GM23338 (cell line): Measurements from ENCODE around the gene RAB29. TPM values are rescaled to one million over a fixed set of nuclear protein-coding genes. Genes with fewer than 3 reads are reported as not detected.

Source experiments
- ATAC-seq: fragments of 200-7000 bp; cut with Tn5 transposase; 3 replicates; pipeline ENCODE4 v1.9.1; 2020
- DNase-seq: peaks from one replicate; pipeline ENCODE4 v3.0.0-alpha.2; 2015; ENCODE audit warnings: low spot score
- H2AFZ ChIP-seq: fragments of 200-600 bp; sonication (generic); 2 replicates; pipeline ENCODE4 v1.8.0; 2016; ENCODE audit warnings: antibody characterized with exemption, mild to moderate bottlenecking, moderate library complexity
- H3F3A ChIP-seq: fragments of 200-600 bp; sonication (generic); replicated peaks from 2 replicates; pipeline ENCODE4 v1.8.0; 2017; ENCODE audit warnings: antibody characterized with exemption, mixed run types, low read depth
- H3K27ac ChIP-seq: fragments of 200-600 bp; sonication (generic); 2 replicates; pipeline ENCODE4 v1.6.1; 2016; ENCODE audit warnings: low read depth
- H3K27me3 ChIP-seq: fragments of 200-600 bp; sonication (generic); 2 replicates; pipeline ENCODE4 v1.8.0; 2016; ENCODE audit warnings: mild to moderate bottlenecking, mixed run types, moderate library complexity; ENCODE audit not compliant: insufficient read depth
- H3K36me3 ChIP-seq: fragments of 200-600 bp; sonication (generic); 2 replicates; pipeline ENCODE4 v1.8.0; 2016; ENCODE audit warnings: mild to moderate bottlenecking; ENCODE audit not compliant: insufficient read depth
- H3K4me1 ChIP-seq: fragments of 200-600 bp; sonication (generic); 2 replicates; pipeline ENCODE4 v1.8.0; 2016; ENCODE audit warnings: mild to moderate bottlenecking, moderate library complexity; ENCODE audit not compliant: insufficient read depth
- H3K4me2 ChIP-seq: fragments of 200-600 bp; sonication (generic); 2 replicates; pipeline ENCODE4 v1.7.1; 2017; ENCODE audit warnings: mixed run types
- H3K4me3 ChIP-seq: fragments of 200-600 bp; sonication (generic); 2 replicates; pipeline ENCODE4 v1.6.1; 2016; ENCODE audit warnings: mixed run types
- H3K79me2 ChIP-seq: fragments of 200-600 bp; sonication (generic); replicated peaks from 2 replicates; pipeline ENCODE4 v1.8.0; 2017; ENCODE audit warnings: mild to moderate bottlenecking; ENCODE audit not compliant: insufficient read depth
- H3K9me2 ChIP-seq: fragments of 200-600 bp; sonication (generic); 2 replicates; pipeline ENCODE4 v1.8.0; 2017; ENCODE audit not compliant: insufficient read depth
- H4K20me1 ChIP-seq: fragments of 200-600 bp; sonication (generic); replicated peaks from 2 replicates; pipeline ENCODE4 v1.8.0; 2017; ENCODE audit warnings: mild to moderate bottlenecking; ENCODE audit not compliant: insufficient read depth
- H3K27ac Mint-ChIP-seq: 2 replicates; pipeline ENCODE4 v1.8.0; 2020; ENCODE audit warnings: inconsistent platforms, mild to moderate bottlenecking, moderate library complexity, mixed read lengths
- H3K27me3 Mint-ChIP-seq: 3 replicates; pipeline ENCODE4 v1.8.0; 2022; ENCODE audit warnings: low read depth, mild to moderate bottlenecking, moderate library complexity, mixed read lengths, inconsistent platforms; ENCODE audit not compliant: insufficient read depth, poor library complexity
- H3K36me3 Mint-ChIP-seq: 3 replicates; pipeline ENCODE4 v1.8.0; 2021; ENCODE audit warnings: low read depth, mild to moderate bottlenecking, inconsistent platforms, moderate library complexity, mixed read lengths
- H3K4me1 Mint-ChIP-seq: 3 replicates; pipeline ENCODE4 v1.8.0; 2020; ENCODE audit warnings: mild to moderate bottlenecking, inconsistent platforms, mixed read lengths
- H3K4me3 Mint-ChIP-seq: 3 replicates; pipeline ENCODE4 v1.8.0; 2021; ENCODE audit warnings: moderate library complexity, mild to moderate bottlenecking, inconsistent platforms, mixed read lengths
- H3K9me3 Mint-ChIP-seq: 3 replicates; pipeline ENCODE4 v1.8.0; 2020; ENCODE audit warnings: moderate library complexity, mild to moderate bottlenecking, inconsistent platforms, mixed read lengths
- CREB1 ChIP-seq: fragments of 250-450 bp; sonication (Bioruptor Pico); IDR thresholded peaks from 2 replicates; pipeline ENCODE4 v1.5.0; 2020; ENCODE audit warnings: low read depth, mild to moderate bottlenecking, moderate library complexity
- CTCF ChIP-seq, 2 experiments: fragments of 200-600 bp in 1 of 2; sonication (generic) in 1 of 2; conservative IDR thresholded peaks; 2 replicates each; pipeline versions ENCODE4 v1.5.1 to v1.6.1; 2016 to 2017; ENCODE audit warnings: antibody characterized with exemption in 2 of 2, low read depth in 2 of 2, mild to moderate bottlenecking in 2 of 2, moderate library complexity in 1 of 2
- ETS1 ChIP-seq: IDR thresholded peaks from 2 replicates; pipeline ENCODE4 v1.6.1; 2016; ENCODE audit warnings: antibody characterized with exemption
- EZH2 ChIP-seq: fragments of 200-600 bp; sonication (generic); IDR thresholded peaks from one replicate; pipeline ENCODE4 v1.8.0; 2017; ENCODE audit warnings: antibody characterized with exemption, mild to moderate bottlenecking, low read depth; ENCODE audit not compliant: unreplicated experiment
- EZH2phosphoT487 ChIP-seq: fragments of 200-600 bp; sonication (generic); IDR thresholded peaks from one replicate; pipeline ENCODE4 v1.8.1; 2018; ENCODE audit warnings: antibody characterized with exemption; ENCODE audit not compliant: unreplicated experiment
- JUNB ChIP-seq: IDR thresholded peaks from one replicate; pipeline ENCODE4 v1.6.1; 2016; ENCODE audit warnings: antibody characterized with exemption; ENCODE audit not compliant: unreplicated experiment
- NANOG ChIP-seq: IDR thresholded peaks from 2 replicates; pipeline ENCODE4 v1.6.1; 2016; ENCODE audit warnings: antibody characterized with exemption, borderline replicate concordance
- POLR2AphosphoS5 ChIP-seq: IDR thresholded peaks from 2 replicates; pipeline ENCODE4 v1.6.1; 2016; ENCODE audit warnings: antibody characterized with exemption, low read depth
- REST ChIP-seq: IDR thresholded peaks from one replicate; pipeline ENCODE4 v1.6.1; 2018; ENCODE audit warnings: antibody characterized with exemption; ENCODE audit not compliant: unreplicated experiment
- STAT1 ChIP-seq: IDR thresholded peaks from one replicate; pipeline ENCODE4 v1.6.1; 2016; ENCODE audit warnings: antibody characterized with exemption; ENCODE audit not compliant: unreplicated experiment
- ZNF114 ChIP-seq: fragments of 250-450 bp; sonication (Bioruptor Pico); IDR thresholded peaks from 2 replicates; pipeline ENCODE4 v1.5.0; 2020; ENCODE audit warnings: mild to moderate bottlenecking, moderate library complexity
- ZNF331 ChIP-seq: fragments of 250-450 bp; sonication (Bioruptor Pico); IDR thresholded peaks from 2 replicates; pipeline ENCODE4 v1.5.0; 2020; ENCODE audit warnings: low read depth, mild to moderate bottlenecking, moderate library complexity
- ZNF462 ChIP-seq: fragments of 250-450 bp; sonication (Bioruptor Pico); IDR thresholded peaks from 2 replicates; pipeline ENCODE4 v1.5.0; 2020; ENCODE audit warnings: mild to moderate bottlenecking, moderate library complexity
- polyA plus RNA-seq: library from polyadenylated mRNA; unstranded; fragments of >200 nt; fragmentation: Nextera tagmentation; extraction: Ambion mirVana; gene quantifications from 2 replicates; pipeline ENCODE4 v1.2.1, GENCODE V29; 2016
- total RNA-seq: library from RNA; depleted of rRNA; stranded (reverse); fragments of >200 nt; shearing (Covaris generic); gene quantifications from 2 replicates; pipeline ENCODE4 v1.2.3, GENCODE V29; 2014

RAB29 gene
- total and polyA plus RNA-seq, 2 experiments from 2014 or later = 7.1 to 9.1 TPM

- DNase-seq = no peak
- Histone ChIP-seq H3K79me2 (no peaks in the 10 kb centered on the region), H3F3A (peaks cover 6% of the 10 kb centered on the region; the same call in 1 of the 2 replicates), H3K4me3 (no peak overlapping the region), H4K20me1 (peaks cover 4% of the 10 kb centered on the region; the same call in 1 of the 2 replicates), H3K27ac (no peak overlapping the region), H3K4me2 (no peak overlapping the region), H3K4me1 (peaks cover 9% of the 10 kb centered on the region), H3K27me3 (peaks cover 30% of the 10 kb centered on the region), H2AFZ (no peak overlapping the region), H3K9me2 (no peaks in the 10 kb centered on the region), H3K36me3 (no peaks in the 10 kb centered on the region; the same call in 1 of the 2 replicates)
- no peak overlapping the region for H3K27ac Mint-ChIP-seq
- no peak overlapping the region for H3K4me3 Mint-ChIP-seq
- ATAC-seq = no peak
- no peaks in the 10 kb centered on the region for H3K36me3 Mint-ChIP-seq
- peaks cover 3% of the 10 kb centered on the region; the same call in 1 of the 3 replicates for H3K9me3 Mint-ChIP-seq
- TF ChIP-seq EZH2 = no peak
- no peak for TF ChIP-seq EZH2phosphoT487
- TF ChIP-seq ZNF114 (CRISPR knock-in tag) = no peak
- no peak for TF ChIP-seq POLR2AphosphoS5
- no peak for TF ChIP-seq CTCF (conservative IDR thresholded peaks at IDR 0.05; ENCODE audit: low read depth in 2 of 2)
- TF ChIP-seq STAT1 = no peak
- TF ChIP-seq JUNB = no peak
- no peak for TF ChIP-seq ZNF331 (CRISPR knock-in tag)
- no peak for TF ChIP-seq NANOG
- no peak for TF ChIP-seq CREB1 (CRISPR knock-in tag)
- TF ChIP-seq ZNF462 (CRISPR knock-in tag) = no peak
- TF ChIP-seq ETS1 = no peak
- no peak for TF ChIP-seq REST
- H3K4me1 Mint-ChIP-seq = peaks cover 10% of the 10 kb centered on the region
- H3K27me3 Mint-ChIP-seq = peaks cover 24% of the 10 kb centered on the region
Measured at GRCh38 chr1:205770618-205771017, 4.7 kb downstream of the RAB29 start.
